DND-41 (cell line): ENCODE data around the gene RBL1.
"Not testable (repeated sequence)": the region's sequence is repeated elsewhere in the genome, so short reads cannot be mapped to it uniquely, and the experiment has no call there.

Source experiments
- ATAC-seq: fragments of 200-7000 bp; cut with Tn5 transposase; 3 replicates; pipeline ENCODE4 v1.9.1; 2021; ENCODE audit warnings: low read depth; ENCODE audit not compliant: insufficient read depth
- DNase-seq: peaks from one replicate; pipeline ENCODE4 v3.0.0-alpha.2; 2020
- H2AFZ ChIP-seq: 2 replicates; pipeline ENCODE4 v1.6.0; 2012; ENCODE audit warnings: low read depth, low read length
- H3K27ac ChIP-seq: 2 replicates; pipeline ENCODE4 v1.5.1; 2012; ENCODE audit warnings: low read length, inconsistent platforms
- H3K27me3 ChIP-seq: fragments of 200-600 bp; sonication (generic); 2 replicates; pipeline ENCODE4 v1.6.0; 2012; ENCODE audit warnings: low read length, mild to moderate bottlenecking, inconsistent platforms; ENCODE audit not compliant: insufficient read depth, poor library complexity
- H3K36me3 ChIP-seq: 2 replicates; pipeline ENCODE4 v1.5.1; 2012; ENCODE audit warnings: low read length, inconsistent platforms; ENCODE audit not compliant: insufficient read depth
- H3K4me1 ChIP-seq: 2 replicates; pipeline ENCODE4 v1.5.1; 2012; ENCODE audit warnings: mild to moderate bottlenecking, low read length; ENCODE audit not compliant: insufficient read depth
- H3K4me2 ChIP-seq: 2 replicates; pipeline ENCODE4 v1.6.0; 2012; ENCODE audit warnings: mild to moderate bottlenecking, moderate library complexity, low read length, inconsistent platforms; ENCODE audit not compliant: insufficient read depth
- H3K4me3 ChIP-seq, 2 experiments: fragments of 200-600 bp in 1 of 2; shearing (Covaris generic) in 1 of 2; 2 replicates each; pipeline ENCODE4 v1.5.1; 2012 to 2016; ENCODE audit warnings: inconsistent platforms in 2 of 2, low read length in 2 of 2, mild to moderate bottlenecking in 2 of 2, low read depth in 1 of 2, moderate library complexity in 1 of 2
- H3K79me2 ChIP-seq: 2 replicates; pipeline ENCODE4 v1.6.0; 2012; ENCODE audit warnings: low read length, inconsistent platforms; ENCODE audit not compliant: insufficient read depth
- H3K9ac ChIP-seq: 2 replicates; pipeline ENCODE4 v1.6.0; 2012; ENCODE audit warnings: low read depth, mild to moderate bottlenecking, inconsistent platforms, low read length, moderate library complexity
- H3K9me3 ChIP-seq: 2 replicates; pipeline ENCODE4 v1.5.1; 2012; ENCODE audit warnings: low read length, moderate library complexity, mild to moderate bottlenecking, inconsistent platforms; ENCODE audit not compliant: insufficient read depth, severe bottlenecking
- H4K20me1 ChIP-seq: 2 replicates; pipeline ENCODE4 v1.6.0; 2012; ENCODE audit warnings: low read length; ENCODE audit not compliant: insufficient read depth
- CTCF ChIP-seq: IDR thresholded peaks from 2 replicates; pipeline ENCODE4 v1.5.1; 2012; ENCODE audit warnings: borderline replicate concordance, low read length, moderate library complexity, mild to moderate bottlenecking; ENCODE audit not compliant: poor library complexity, severe bottlenecking; ENCODE audit errors: extremely low read depth
- EZH2 ChIP-seq: IDR thresholded peaks from 3 replicates; pipeline ENCODE4 v1.6.1; 2012; ENCODE audit warnings: borderline replicate concordance, low read depth, mild to moderate bottlenecking, moderate library complexity, low read length, inconsistent platforms; ENCODE audit not compliant: severe bottlenecking

Gene RBL1

GRCh38 chr20:37011147-37011546, 84.7 kb downstream of the RBL1 start:
- H3K9ac ChIP-seq = no peak overlapping the region
- no peaks in the 10 kb centered on the region for H3K4me1 ChIP-seq
- H3K9me3 ChIP-seq = no peaks in the 10 kb centered on the region
- H3K36me3 ChIP-seq = peaks cover 79% of the 10 kb centered on the region
- H3K27me3 ChIP-seq = no peaks in the 10 kb centered on the region
- ATAC-seq (no peak), DNase-seq (no peak)
- H3K79me2 ChIP-seq = no peaks in the 10 kb centered on the region
- no peak overlapping the region for H3K4me2 ChIP-seq
- no peak for TF ChIP-seq EZH2
- no peak for TF ChIP-seq CTCF
- H4K20me1 ChIP-seq = no peaks in the 10 kb centered on the region
- no peak overlapping the region for H2AFZ ChIP-seq
- H3K27ac ChIP-seq = no peak overlapping the region
- H3K4me3 ChIP-seq = no peak overlapping the region

- H3K4me2 ChIP-seq = no peak overlapping the region
- H4K20me1 ChIP-seq = no peaks in the 10 kb centered on the region
- no peak overlapping the region for H2AFZ ChIP-seq
- peaks cover 84% of the 10 kb centered on the region for H3K36me3 ChIP-seq
- H3K27me3 ChIP-seq = no peaks in the 10 kb centered on the region
- H3K9ac ChIP-seq = no peak overlapping the region
- no peak for DNase-seq
- H3K4me3 ChIP-seq = no peak overlapping the region
- H3K27ac ChIP-seq = no peak overlapping the region
- peak; percentile 39; the same call in 1 of the 3 replicates for ATAC-seq
- no peaks in the 10 kb centered on the region for H3K9me3 ChIP-seq
- no peaks in the 10 kb centered on the region for H3K4me1 ChIP-seq
- H3K79me2 ChIP-seq = no peaks in the 10 kb centered on the region
- TF ChIP-seq EZH2 = no peak
- TF ChIP-seq CTCF = peak; percentile 16
These were observed 87.7 kb downstream of the RBL1 start for GRCh38 chr20:37007898-37008649.

GRCh38 chr20:37005062-37005942, 90.5 kb downstream of the RBL1 start:
- H3K27ac ChIP-seq, H3K4me1 ChIP-seq, H3K9ac ChIP-seq, H3K27me3 ChIP-seq, H3K79me2 ChIP-seq, H3K4me3 ChIP-seq, DNase-seq, ATAC-seq, H3K4me2 ChIP-seq, H2AFZ ChIP-seq, H3K9me3 ChIP-seq, H4K20me1 ChIP-seq: not testable (repeated sequence)
- peaks cover 80% of the 10 kb centered on the region for H3K36me3 ChIP-seq

GRCh38 chr20:37001634-37002033, 94.2 kb downstream of the RBL1 start:
- H4K20me1 ChIP-seq, DNase-seq: not testable (repeated sequence)

DNA sequence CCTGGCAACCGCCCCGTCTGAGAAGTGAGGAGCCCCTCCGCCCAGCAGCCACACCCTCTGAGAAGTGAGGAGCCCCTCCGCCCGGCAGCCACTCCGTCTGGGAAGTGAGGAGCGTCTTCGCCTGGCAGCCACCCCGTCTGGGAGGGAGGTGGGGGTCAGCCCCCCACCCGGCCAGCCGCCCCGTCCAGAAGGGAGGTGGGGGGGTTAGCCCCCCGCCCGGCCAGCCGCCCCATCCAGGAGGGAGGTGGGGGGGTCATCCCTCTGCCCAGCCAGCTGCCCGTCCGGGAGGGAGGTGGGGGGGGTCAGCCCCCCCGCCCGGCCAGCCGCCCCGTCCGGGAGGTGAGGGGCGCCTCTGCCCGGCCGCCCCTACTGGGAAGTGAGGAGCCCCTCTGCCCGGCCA, 95.6 kb downstream of the RBL1 start:
- peaks cover 73% of the 10 kb centered on the region for H3K36me3 ChIP-seq
- not testable (repeated sequence) for H3K9me3 ChIP-seq, H3K79me2 ChIP-seq, H3K27ac ChIP-seq, H2AFZ ChIP-seq, H3K4me1 ChIP-seq, H4K20me1 ChIP-seq, H3K27me3 ChIP-seq, H3K9ac ChIP-seq, H3K4me2 ChIP-seq, ATAC-seq, H3K4me3 ChIP-seq, DNase-seq

More at GRCh38 chr20:37001634-37002033, 94.2 kb downstream of the RBL1 start:
- not testable (repeated sequence) for H3K9me3 ChIP-seq, H3K27ac ChIP-seq, H2AFZ ChIP-seq, H3K4me3 ChIP-seq, H3K9ac ChIP-seq, H3K27me3 ChIP-seq, ATAC-seq, H3K79me2 ChIP-seq, H3K4me1 ChIP-seq, H3K4me2 ChIP-seq
- peaks cover 73% of the 10 kb centered on the region for H3K36me3 ChIP-seq
